Stimulated activated CD8-positive, alpha-beta memory T cell treated with anti-CD3 and anti-CD28 coated beads, Interleukin-4, amount 100 ng/mL, for 48 hours (primary cell): ENCODE data around the gene RBM47.
"Not testable (repeated sequence)": the region's sequence is repeated elsewhere in the genome, so short reads cannot be mapped to it uniquely, and the experiment has no call there.

Experiments
- DNase-seq: peaks from one replicate; pipeline ENCODE4 v3.0.0-alpha.2; 2020

RBM47 gene

DNA sequence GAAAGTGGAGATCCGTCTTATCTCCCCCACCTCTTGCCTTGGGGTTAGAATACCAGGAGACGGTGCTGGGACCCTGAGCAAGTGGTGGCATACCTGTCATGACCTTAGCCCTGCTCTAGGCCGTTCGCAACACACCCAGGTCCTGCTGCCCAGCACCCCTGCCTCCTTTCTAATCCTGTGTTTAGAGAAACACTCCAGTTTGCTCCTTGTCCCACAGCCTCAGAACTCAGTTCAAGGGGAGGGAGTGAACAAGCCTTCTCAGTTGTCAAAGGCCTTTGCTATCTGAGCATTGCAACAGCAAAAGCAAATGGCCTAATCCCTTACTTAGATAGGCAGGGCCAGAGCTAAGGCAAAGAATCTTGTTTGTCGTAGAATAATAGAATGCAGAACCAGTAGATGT lies 226.6 kb downstream of the RBM47 start:
- no peak for DNase-seq

DNA sequence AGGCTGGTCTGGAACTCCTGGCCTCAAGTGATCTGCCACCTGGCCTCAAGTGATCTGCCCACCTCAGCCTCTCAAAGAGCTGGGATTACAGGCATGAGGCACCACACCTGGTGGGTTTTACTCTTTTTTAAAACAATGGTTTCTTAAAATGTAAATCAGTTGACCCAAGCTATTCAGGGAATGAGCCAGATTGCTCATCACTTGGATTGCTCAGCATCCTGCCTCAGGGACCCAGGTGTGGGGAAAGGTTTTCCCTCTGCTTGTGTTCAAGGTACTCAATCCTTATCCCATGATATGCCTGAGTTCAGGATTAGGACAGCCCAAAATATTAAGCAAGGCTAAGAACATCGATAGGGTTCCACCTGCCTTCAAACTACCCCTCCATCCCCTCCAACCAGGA lies 227.1 kb downstream of the RBM47 start:
- DNase-seq = no peak

DNA sequence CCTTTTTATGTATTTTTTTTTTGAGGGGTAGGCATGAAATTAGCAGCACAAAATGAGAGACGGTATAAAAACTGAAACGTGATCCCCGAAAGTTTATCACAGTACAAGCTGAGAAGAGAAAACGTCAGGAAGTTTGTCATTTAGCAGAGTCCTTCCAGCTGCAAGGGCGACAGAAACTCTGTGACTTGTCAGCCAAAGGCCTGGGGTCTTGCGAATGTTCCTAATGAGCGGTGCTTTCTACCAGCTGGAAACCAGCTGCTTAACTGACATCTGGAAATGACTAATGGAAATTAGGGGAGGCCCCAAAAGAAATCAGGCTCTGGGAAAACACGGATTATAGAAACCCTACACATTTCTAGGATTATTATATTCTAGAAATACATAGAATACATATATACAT lies 228.0 kb downstream of the RBM47 start:
- no peak for DNase-seq

DNA sequence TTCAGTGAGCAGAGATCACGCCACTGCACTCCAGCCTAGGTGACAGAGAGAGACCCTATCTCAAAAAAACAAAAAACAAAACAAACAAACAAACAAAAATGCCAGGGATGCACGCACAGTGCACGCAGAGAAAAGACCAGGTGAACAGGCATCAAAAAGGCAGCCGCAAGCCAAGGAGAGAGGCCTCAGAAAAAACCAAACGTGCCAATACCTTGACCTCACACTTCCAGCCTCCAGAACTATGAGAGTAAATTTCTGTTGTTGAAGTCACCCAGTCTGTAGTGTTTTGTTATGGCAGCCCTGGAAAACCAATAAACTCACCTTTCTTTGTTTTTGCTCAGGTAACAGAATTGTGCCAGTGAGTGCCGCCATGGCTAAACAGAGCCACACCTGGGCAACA lies 228.6 kb downstream of the RBM47 start:
- DNase-seq = no peak

DNA sequence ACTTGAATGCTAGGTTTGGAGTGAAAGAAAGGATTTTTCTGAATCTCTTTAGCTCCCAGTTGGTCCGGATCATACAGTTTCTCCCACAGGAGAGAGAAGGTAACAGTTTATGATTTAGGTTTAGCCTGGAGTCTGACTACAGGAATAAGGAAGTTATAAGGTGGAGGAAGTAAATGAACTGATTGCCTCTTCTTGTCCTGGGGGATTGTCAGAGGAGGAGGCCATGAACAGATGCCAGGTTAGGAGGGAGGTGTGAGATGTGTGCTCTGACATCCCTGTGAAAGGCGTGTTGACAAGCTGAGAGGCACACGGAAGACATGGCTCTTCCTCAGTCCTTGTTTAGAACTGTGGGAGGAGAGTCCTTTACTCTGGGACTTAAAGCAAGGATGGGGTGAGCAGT lies 230.1 kb downstream of the RBM47 start:
- no peak for DNase-seq

DNA sequence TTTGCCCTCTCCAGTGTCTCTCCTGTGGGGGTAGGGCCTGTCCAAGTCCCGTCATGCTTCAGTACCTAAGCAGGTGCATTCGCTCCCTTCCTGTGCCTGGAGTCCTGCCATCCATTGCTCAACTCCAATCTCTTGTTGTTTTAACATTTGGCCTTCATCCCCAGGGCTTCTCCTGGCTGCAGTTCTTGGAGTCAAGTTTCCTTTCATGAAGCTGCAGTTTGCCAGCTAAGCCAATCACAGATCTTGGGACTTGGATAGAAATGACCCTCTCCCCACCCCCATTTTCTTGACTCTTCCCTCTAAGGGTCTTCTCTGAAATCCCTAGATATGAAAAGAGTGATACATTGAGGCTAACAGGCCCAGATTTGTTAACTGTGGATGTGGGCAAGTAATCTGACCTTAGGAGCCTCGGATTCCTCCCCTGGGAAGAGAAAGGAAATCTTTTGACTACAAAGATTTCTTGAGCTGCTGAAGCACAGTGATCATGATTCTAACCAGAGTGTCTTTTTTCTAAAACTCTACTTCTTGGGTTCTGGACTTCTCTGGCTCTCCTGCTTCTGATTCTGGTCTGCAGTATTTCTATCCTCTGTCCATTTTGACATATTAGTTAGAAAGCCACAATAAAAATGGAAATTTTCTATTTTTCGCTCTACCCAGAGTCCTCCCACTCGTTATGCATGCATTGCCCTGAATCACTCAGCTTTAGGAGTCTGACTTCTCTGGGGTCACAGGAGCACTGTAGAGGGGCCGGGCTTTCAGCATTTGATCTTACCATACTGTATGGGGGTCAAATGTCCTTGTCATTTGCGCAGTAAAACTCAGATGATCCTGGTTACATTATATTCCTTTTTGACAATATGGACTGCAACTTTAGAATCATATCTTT lies 233.5 kb downstream of the RBM47 start:
- no peak for DNase-seq

DNA sequence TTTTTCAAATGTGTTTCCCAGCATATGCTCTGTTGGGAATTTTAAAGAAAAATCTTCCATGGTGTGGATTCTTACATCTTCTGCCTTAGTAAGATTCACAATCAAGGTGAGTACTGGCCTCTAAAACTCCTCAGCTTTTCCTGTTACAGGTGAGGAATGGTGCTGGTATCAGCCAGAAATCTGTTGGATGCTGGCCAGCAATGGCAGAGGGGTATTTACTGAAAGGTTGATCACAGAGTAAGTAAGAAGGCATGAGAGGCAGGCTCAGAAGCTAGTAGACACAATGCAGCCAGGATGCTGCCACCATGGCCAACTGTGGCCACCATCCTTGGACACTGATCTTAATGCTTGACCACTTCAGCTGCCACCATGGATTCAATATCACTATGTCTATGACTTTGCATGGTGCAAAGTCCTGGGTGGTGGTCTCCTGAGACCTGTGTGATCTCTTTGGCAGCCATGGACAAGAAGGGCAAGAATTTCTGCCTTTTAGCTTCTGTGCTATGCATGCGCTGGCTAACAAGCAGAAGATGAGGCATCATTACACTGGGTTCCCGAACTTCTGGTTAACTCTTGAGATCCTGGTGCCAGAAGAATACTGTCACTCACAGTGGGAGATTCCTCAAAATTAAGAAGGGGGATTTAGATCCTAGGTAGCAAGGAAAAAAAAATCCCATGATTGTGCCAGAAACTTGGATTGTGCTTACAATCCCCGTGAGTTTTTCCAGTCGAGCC lies 234.3 kb downstream of the RBM47 start:
- DNase-seq = no peak

DNA sequence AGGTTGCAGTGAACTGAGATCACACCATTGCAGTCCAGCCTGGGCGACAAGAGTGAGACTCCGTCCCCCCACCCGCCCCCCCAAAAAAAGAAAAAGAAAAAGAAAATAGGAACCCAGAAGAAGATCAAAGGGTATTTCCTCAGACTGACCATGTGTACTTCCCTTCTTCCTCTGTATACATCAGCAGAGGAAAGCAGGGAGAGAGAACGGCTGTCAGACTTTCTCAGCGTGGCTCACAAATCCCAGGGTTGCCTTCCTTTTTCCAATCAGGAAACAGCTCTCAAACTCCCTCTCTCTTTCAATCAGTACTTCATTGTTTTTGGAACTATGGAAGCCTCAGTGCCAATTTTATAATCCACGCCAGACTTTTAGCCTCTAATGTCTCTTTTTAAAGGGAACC lies 235.4 kb downstream of the RBM47 start:
- DNase-seq = no peak

DNA sequence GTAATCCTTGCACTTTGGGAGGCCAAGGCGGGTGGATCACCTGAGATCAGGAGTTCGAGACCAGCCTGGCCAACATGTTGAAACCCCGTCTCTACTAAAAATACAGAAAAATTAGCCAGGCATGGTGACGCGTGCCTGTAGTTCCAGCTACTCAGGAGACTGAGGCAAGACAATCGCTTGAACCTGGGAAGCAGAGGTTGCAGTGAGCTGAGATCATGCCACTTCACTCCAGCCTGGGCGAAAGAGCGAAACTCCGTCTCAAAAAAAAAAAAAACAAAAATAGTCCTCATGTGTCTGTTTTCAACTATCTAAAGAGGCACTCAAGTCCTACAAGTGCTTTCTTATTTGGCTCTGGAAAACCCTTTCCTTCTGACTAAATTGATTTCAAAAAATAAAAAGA lies 237.4 kb downstream of the RBM47 start:
- not testable (repeated sequence) for DNase-seq

DNA sequence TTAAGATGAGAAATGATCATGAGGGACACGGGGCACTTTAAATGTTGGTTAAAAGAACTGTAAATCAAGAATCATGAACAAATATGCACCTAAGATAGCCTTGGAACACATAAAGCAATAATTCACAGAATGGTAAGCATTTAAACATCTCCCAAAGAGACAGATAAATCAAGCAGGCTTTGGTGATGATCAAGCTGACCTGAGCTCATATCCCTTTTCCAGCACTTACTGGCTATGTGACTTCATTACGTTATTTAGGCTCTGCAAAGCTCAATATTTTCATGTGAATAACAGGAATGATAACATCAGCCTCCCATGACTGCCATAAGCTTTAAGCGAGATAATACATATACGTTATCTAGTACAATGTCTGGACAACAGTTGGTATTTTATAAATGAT lies 239.7 kb downstream of the RBM47 start:
- no peak for DNase-seq

DNA sequence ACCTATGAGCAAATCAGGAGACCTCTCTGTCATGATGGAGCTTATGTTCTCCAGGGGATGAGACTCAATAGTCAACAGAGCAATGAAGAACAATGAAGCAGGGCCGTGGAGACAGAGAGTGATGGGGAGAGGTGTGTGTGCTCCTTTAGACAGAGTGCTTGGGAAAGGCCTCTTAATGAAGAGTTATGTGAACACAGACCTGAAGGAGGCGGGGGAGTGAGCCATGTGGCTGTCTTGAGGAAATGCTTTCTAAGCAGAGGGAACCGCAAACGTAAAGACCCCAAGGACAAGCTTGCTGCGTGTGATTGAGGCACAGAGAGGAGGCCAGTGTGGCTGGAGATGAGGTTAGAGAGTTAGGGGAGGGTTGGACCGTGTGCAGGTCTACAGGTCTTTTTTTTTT lies 241.4 kb downstream of the RBM47 start:
- DNase-seq = no peak

DNA sequence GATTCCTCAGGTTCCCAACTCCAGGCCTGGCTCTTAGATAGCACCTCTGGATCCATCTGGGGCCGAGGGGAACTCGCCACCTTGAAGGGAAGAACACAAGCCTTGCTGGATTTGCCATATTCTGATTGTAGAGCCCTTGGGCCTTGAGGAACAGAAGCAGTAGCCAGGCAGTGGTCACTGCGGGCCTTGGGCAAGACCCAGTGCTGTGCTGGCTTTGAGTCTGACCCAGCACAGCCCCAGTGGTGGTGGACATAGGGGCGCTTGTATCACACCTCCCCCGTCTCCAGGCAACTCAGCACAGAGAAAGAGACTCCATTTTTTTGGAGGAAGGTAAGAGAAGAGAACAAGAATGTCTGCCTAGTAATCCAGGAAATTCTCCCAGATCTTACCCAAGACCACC lies 249.0 kb downstream of the RBM47 start:
- no peak for DNase-seq

DNA sequence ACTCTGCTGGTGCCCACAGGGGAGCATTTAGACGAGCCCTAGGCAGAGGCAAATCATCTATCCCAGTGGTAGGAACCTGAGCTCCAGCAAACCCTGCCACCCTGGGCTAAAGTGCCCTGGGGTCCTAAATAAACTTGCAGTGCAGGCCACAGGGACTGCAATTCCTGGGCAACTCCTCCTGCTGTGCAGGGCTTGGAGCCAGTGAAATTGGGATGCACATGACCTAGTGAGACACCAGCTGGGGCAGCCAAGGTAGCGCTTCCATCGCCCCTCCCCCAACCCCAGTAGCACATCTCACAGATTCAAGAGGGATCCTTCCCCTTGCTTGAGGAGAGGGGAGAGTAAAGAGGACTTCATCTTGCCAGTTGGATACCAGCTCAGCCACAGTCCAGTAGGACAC lies 250.4 kb downstream of the RBM47 start:
- no peak for DNase-seq

DNA sequence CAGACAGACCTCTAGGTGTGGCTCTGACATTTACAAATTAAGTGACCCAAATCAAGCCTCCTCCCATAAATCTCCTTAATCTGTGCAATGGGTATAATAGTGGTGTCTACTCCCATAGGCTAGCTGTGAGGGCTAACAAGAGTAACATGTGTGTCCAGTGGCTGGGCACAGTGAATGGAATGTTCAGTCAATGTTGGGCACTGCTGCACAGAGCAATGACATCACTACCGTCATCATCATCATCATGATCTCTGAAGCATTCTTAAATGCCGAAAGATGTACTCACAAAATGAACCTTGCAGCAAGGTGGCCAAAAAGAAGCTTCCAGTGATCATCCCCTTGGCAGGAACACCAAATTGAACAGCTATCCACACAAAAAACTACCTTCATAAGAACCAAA lies 251.0 kb downstream of the RBM47 start:
- no peak for DNase-seq

DNA sequence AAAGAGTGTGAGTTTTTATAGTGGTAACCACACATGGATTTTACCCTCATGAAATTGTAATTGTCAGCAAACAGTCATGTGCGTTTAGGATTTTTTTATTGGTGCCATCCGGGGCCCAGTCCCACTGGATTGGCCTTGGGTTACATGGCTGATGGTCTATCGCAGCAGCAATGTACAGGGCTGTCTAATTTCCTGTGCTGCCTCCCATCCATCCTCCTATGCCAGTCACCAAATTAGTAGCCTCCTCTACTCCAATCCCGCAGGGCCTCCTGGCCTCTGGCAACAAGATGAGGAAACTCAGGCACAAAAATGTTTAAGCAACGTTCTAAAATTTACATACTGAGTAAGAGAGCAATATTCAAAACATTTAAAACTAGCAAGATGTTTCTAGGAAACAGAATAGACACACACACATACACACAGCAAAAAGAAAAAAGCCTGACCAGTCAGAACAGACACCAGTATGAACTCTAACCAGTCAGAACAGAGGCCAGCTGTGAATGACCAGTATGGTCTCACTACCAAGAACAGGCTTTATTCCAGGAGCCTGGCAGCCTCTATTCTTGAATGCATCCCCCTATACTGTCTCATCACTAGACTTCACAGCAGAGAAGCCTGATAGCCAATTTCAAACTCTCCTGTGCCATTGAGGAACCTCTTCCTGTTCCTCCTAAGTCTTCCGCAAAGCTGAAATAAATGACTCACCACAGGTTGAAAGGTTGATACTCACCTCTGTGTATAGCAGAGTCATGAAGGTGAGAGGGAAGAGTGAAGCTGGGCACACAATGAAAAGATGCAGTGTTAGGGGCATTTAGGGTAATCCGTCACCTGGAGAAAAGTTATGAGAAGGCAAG lies 251.9 kb downstream of the RBM47 start:
- no peak for DNase-seq

DNA sequence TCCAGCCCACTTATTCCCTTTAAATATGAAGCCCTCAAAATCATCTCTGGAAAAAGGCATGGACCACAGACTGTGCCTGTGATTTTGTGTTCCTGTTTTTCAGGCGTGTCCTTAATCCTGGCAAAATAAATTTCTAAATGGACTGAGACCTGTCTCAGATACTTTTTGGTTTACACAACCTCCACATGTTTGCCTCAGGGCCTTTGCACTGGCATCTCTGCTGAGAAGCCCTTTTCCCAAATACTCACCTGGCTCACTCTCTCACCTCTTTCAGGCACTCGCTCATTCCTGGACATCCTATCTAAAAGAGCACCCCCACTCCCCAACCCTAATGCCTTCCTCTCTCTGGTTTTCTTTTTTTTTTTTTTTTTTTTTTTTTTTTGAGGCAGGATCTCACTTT lies 254.0 kb downstream of the RBM47 start:
- DNase-seq = no peak

DNA sequence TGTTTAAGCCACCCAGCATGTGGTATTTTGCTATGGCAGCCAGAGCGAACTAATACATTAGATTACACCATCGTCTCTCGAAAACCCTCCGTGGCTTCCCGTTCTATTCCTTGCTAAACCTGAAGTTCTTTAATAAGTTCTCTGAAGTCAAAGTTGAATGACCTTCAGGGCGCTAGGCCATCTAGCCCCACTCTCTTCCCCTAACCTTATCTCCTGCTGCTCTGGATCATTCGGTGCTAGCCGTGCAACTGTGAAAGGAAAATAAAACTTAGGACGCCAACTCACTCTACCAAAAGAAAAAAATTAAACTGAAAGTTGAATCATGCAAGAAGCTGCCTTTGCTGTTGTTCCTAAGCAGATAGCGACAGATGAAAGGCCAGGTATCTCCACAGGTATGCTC lies 254.6 kb downstream of the RBM47 start:
- no peak for DNase-seq

DNA sequence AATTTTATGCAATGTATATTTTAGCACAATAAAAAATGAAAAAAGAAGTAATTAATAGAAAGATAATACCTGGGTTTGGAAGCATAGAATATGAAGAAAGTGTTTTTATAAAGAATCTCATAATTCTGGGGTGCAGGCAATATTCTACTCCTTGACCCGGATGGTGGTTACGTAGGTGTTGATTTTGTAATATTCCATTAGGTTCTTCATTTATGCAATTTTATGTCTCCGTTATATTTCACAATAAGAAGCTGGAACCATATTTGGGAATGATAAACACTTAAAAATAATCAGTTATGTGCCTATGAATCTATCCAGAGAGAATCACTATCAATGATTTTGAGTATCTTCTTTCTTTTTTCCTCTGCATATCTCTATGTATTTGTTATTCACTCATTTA lies 256.0 kb downstream of the RBM47 start:
- no peak for DNase-seq
